Neural progenitor cell (in vitro differentiated cells): ENCODE data around the gene CTRL.

Experiments used
- CTCF ChIP-seq: fragments of 200-600 bp; sonication (generic); IDR thresholded peaks from 2 replicates; pipeline ENCODE4 v1.5.1; 2017; ENCODE audit warnings: antibody characterized with exemption, mild to moderate bottlenecking
- EZH2 ChIP-seq: fragments of 200-600 bp; sonication (generic); IDR thresholded peaks from 2 replicates; pipeline ENCODE4 v1.6.1; 2017; ENCODE audit warnings: antibody characterized with exemption, mild to moderate bottlenecking, moderate library complexity

- TF ChIP-seq CTCF (no peak), EZH2 (no peak)
Observed at GRCh38 chr16:67950335-67950843, 18.7 kb upstream of the CTRL start.
